ENCODE measurements around the gene SIRT6.

DNA sequence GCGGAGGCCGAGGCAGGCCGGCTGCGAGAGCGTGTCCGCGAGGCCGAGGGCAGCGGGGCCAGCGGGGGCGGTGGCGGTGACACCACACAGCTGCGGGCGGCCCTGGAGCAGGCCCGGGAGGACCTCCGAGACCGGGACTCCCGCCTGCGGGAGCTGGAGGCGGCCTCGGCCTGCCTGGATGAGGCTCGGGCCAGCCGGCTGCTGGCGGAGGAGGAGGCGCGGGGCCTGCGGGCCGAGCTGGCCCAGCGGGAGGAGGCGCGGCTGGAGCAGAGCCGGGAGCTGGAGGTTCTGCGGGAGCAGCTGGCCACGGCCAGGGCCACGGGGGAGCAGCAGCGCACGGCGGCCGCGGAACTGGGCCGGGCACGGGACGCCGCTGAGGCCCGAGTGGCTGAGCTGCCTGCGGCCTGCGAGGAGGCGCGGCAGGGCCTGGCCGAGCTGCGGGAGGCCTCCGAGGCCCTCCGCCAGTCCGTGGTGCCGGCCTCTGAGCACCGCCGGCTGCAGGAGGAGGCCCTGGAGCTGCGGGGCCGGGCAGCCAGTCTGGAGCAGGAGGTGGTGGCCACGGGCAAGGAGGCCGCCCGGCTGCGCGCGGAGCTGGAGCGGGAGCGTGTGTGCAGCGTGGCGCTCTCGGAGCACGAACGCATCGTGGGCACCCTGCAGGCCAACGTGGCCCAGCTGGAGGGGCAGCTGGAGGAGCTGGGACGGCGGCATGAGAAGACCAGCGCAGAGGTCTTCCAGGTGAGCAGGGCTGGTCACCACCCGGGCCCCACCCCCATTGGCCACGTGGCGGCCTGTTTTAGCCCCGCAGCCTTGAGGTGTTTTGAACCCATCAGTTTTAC, 35.3 kb upstream of the SIRT6 start:
- TF ChIP-seq, protein P1, sequence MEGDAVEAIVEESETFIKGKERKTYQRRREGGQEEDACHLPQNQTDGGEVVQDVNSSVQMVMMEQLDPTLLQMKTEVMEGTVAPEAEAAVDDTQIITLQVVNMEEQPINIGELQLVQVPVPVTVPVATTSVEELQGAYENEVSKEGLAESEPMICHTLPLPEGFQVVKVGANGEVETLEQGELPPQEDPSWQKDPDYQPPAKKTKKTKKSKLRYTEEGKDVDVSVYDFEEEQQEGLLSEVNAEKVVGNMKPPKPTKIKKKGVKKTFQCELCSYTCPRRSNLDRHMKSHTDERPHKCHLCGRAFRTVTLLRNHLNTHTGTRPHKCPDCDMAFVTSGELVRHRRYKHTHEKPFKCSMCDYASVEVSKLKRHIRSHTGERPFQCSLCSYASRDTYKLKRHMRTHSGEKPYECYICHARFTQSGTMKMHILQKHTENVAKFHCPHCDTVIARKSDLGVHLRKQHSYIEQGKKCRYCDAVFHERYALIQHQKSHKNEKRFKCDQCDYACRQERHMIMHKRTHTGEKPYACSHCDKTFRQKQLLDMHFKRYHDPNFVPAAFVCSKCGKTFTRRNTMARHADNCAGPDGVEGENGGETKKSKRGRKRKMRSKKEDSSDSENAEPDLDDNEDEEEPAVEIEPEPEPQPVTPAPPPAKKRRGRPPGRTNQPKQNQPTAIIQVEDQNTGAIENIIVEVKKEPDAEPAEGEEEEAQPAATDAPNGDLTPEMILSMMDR (IDR thresholded peaks at IDR 0.05) = no peak
- no peak for TF ChIP-seq POLR2A (IDR thresholded peaks at IDR 0.05)
